Measurements from ENCODE around the gene EN2.

DNA sequence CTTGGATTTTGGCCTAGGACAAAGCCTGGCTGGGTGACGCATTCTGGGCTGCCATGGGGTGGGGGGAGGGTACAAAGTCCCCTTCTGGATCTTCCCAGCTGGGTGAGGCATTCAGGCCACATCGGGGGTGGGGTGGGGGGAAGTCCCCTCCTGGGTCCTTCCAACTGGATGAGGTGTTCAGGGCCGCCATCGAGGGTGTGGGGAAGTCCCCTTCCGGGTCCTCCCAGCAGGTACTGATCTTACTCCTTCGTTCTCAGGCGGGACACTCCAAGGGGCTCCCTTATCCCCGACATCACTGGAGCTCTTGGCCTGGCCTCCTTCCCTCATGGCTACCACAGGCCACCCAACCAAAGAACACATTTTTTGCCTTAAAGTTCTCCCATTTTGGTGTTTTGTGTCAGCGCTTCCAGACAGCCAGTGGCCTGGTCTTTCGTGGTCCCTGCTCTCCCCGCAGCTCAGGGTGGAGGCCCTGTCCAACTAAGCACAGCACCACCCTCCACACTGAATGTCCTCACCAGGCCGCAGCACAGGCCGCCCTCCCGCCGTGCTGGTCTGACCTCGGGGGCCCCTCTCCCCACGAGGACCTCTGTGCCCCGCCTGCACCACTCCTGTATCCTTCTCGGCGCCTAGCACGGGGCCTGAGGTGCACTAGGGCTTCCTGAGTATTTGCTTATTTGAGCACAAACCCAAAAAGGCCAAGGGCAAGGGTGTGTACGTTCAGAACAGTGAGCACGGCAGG, 38.5 kb downstream of the EN2 start:
- TF ChIP-seq FOXK2 (IDR thresholded peaks at IDR 0.05): no peak
- TF ChIP-seq ZNF384 (IDR thresholded peaks at IDR 0.05): no peak
- no peak for TF ChIP-seq LEF1 (IDR thresholded peaks at IDR 0.05; ENCODE audit: borderline replicate concordance)
- TF ChIP-seq TARDBP (IDR thresholded peaks at IDR 0.05): no peak
- TF ChIP-seq HDGF (IDR thresholded peaks at IDR 0.05; ENCODE audit: borderline replicate concordance): no peak
- TF ChIP-seq FOXA1 (IDR thresholded peaks at IDR 0.05): no peak
- TF ChIP-seq SP1 (IDR thresholded peaks at IDR 0.05): no peak
- TF ChIP-seq ELF4 (IDR thresholded peaks at IDR 0.05): no peak
- TF ChIP-seq L3MBTL2 (conservative IDR thresholded peaks at IDR 0.05): no peak
- TF ChIP-seq FOXM1 (IDR thresholded peaks at IDR 0.05; ENCODE audit: borderline replicate concordance): no peak
